ENCODE results near the gene LRMDA. TPM values are rescaled to one million over a fixed set of nuclear protein-coding genes. Genes with fewer than 3 reads are reported as not detected.

The LRMDA gene
- total RNA-seq, 1 experiment from 2014 or later: 1.2 TPM

DNA sequence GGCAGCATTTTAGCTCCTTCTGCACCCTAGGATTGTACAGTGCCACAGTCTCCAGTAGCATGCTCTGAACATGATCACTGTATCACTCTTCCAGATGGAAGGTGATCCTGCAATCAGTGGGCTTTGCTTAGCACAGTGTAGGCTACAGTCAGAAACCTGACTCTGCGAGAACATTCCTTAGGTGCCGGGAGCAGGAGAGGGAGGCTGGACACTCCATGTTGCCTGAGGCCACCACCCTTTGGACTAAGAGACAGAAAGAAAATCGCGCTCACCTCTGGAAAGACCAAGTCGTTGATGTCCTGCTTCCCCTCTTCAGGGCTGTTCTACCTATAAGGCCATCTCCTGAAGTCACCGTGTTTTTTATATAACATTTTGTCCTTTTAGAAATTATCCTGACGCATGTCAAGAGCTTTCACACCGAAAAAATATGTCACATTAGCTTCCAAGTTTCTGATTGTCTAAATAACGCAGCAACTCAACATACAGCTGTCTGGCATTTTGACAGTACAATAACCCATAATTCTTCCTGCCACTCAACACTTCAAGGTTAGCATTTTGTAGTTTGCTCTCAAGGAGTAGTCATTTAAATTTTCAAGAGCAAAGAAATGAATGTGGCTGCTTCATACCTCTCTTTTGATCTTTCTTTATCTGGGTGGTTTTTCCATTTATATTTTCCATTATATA, 563.1 kb downstream of the LRMDA start:
- Histone ChIP-seq H3K9me2 (replicated peaks; ENCODE audit: low read length) (0 out of 2 replicates have a peak, but pooled peaks cover 4% of the 10 kb centered on the region), H2AFZ (ENCODE audit: low read length) (no peak overlapping the region), H3K4me1 (ENCODE audit: insufficient read depth, low read length) (no peaks in the 10 kb centered on the region), H3K9ac (ENCODE audit: low read length) (no peak overlapping the region), H3K4me3 (ENCODE audit: low read length) (no peak overlapping the region), H4K20me1 (ENCODE audit: low read length) (no peaks in the 10 kb centered on the region), H3K27ac (ENCODE audit: low read length) (no peak overlapping the region), H3K79me2 (ENCODE audit: low read length) (no peaks in the 10 kb centered on the region), H3K9me3 (ENCODE audit: low read length) (no peaks in the 10 kb centered on the region), H3K4me2 (ENCODE audit: low read length) (no peak overlapping the region), H3F3A (ENCODE audit: low read length, unreplicated experiment) (no peaks in the 10 kb centered on the region), H3K36me3 (ENCODE audit: low read depth, low read length) (no peaks in the 10 kb centered on the region), H3K27me3 (ENCODE audit: low read length) (peaks cover 74% of the 10 kb centered on the region)
- intact Hi-C loops (cut with micrococcal nuclease): no loop called here
- CTCF ChIA-PET: no interaction called here
- POLR2A ChIA-PET (ENCODE audit: unreplicated experiment): interaction anchor here (0.5 kb wide), 1 partner anchor 376 kb away, joined by 10 read pairs; no protein-coding TSS in a partner anchor
- ATAC-seq: no peak
- no TSS peak for BruUV-seq (replicated peaks)
- DNase-seq: no peak
- TF ChIP-seq EZH2 (IDR thresholded peaks at IDR 0.05; ENCODE audit: low read length, unreplicated experiment): no peak
- 0 out of 2 replicates have a peak, but pooled peaks have one; percentile 13 for TF ChIP-seq EZH2phosphoT487 (IDR thresholded peaks at IDR 0.05; ENCODE audit: borderline replicate concordance, low read length)

DNA sequence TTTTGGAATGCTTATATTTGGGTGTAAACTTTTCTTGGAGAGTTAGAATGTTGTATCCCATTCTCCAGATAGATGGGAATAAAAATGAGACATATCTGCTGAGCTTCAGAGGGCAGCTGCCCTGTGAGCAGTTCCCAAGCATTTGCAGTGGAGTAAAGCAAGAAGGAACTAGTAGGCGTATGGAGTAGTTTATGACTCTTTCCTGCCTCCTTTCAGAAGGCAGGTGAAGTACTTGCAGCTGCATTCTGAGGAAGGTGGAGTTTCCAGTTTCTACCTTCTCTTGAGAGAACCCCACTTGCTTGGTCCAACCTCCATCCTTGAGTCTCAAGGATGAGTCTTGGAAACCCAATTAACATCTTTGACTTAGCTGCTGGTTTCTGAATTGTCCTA, 563.6 kb downstream of the LRMDA start:
- CTCF ChIA-PET: no interaction called here
- Histone ChIP-seq H3K4me1 (ENCODE audit: insufficient read depth, low read length) (no peaks in the 10 kb centered on the region), H3K4me2 (ENCODE audit: low read length) (no peak overlapping the region), H3F3A (ENCODE audit: low read length, unreplicated experiment) (no peaks in the 10 kb centered on the region), H3K4me3 (ENCODE audit: low read length) (no peak overlapping the region), H2AFZ (ENCODE audit: low read length) (no peak overlapping the region), H3K9ac (ENCODE audit: low read length) (no peak overlapping the region), H3K27ac (ENCODE audit: low read length) (no peak overlapping the region), H3K36me3 (ENCODE audit: low read depth, low read length) (no peaks in the 10 kb centered on the region), H4K20me1 (ENCODE audit: low read length) (no peaks in the 10 kb centered on the region), H3K9me2 (replicated peaks; ENCODE audit: low read length) (0 out of 2 replicates have a peak, but pooled peaks cover 4% of the 10 kb centered on the region), H3K79me2 (ENCODE audit: low read length) (no peaks in the 10 kb centered on the region), H3K9me3 (ENCODE audit: low read length) (no peaks in the 10 kb centered on the region), H3K27me3 (ENCODE audit: low read length) (peaks cover 79% of the 10 kb centered on the region)
- DNase-seq (no peak), ATAC-seq (no peak)
- no TSS peak for BruUV-seq (replicated peaks)
- POLR2A ChIA-PET (ENCODE audit: unreplicated experiment): interaction anchor here (0.5 kb wide), 1 partner anchor 377 kb away, joined by 10 read pairs; no protein-coding TSS in a partner anchor
- intact Hi-C loops (cut with micrococcal nuclease): no loop called here
- TF ChIP-seq EZH2phosphoT487 (IDR thresholded peaks at IDR 0.05; ENCODE audit: borderline replicate concordance, low read length): no peak
- no peak for TF ChIP-seq EZH2 (IDR thresholded peaks at IDR 0.05; ENCODE audit: low read length, unreplicated experiment)
- TF ChIP-seq, protein P1, sequence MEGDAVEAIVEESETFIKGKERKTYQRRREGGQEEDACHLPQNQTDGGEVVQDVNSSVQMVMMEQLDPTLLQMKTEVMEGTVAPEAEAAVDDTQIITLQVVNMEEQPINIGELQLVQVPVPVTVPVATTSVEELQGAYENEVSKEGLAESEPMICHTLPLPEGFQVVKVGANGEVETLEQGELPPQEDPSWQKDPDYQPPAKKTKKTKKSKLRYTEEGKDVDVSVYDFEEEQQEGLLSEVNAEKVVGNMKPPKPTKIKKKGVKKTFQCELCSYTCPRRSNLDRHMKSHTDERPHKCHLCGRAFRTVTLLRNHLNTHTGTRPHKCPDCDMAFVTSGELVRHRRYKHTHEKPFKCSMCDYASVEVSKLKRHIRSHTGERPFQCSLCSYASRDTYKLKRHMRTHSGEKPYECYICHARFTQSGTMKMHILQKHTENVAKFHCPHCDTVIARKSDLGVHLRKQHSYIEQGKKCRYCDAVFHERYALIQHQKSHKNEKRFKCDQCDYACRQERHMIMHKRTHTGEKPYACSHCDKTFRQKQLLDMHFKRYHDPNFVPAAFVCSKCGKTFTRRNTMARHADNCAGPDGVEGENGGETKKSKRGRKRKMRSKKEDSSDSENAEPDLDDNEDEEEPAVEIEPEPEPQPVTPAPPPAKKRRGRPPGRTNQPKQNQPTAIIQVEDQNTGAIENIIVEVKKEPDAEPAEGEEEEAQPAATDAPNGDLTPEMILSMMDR (conservative IDR thresholded peaks at IDR 0.05; ENCODE audit: low read depth, low read length): no peak

DNA sequence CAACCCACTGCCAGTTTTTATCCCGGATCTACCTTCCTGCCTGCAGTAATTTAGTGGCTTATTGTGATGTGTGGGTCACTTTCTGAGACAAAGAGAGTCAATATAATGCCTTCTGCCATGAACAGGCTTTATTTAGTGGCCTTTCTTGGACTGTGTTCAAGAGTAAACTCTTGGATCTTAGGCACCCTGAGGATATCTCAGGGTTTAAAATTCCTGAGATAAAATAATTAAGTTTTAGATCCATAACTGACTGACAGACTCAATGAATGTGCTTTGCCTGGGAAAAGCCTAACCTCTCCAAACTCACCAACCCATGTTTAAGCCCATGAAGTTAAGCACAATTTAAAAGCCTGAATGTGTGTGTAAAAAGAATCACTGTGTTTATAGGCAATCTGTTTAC, 564.3 kb downstream of the LRMDA start:
- POLR2A ChIA-PET (ENCODE audit: unreplicated experiment): no interaction called here
- H3K79me2 ChIP-seq (ENCODE audit: low read length): no peaks in the 10 kb centered on the region
- TF ChIP-seq, protein P1 (conservative IDR thresholded peaks at IDR 0.05; ENCODE audit: low read depth, low read length): no peak
- no peak for TF ChIP-seq EZH2 (IDR thresholded peaks at IDR 0.05; ENCODE audit: low read length, unreplicated experiment)
- no peak for TF ChIP-seq EZH2phosphoT487 (IDR thresholded peaks at IDR 0.05; ENCODE audit: borderline replicate concordance, low read length)
- no peaks in the 10 kb centered on the region for H3K4me1 ChIP-seq (ENCODE audit: insufficient read depth, low read length)
- no peaks in the 10 kb centered on the region for H4K20me1 ChIP-seq (ENCODE audit: low read length)
- H3K4me3 ChIP-seq (ENCODE audit: low read length): no peak overlapping the region
- no peak for ATAC-seq
- no peak overlapping the region for H3K4me2 ChIP-seq (ENCODE audit: low read length)
- CTCF ChIA-PET: no interaction called here
- no peak overlapping the region for H2AFZ ChIP-seq (ENCODE audit: low read length)
- no peak for DNase-seq
- BruUV-seq (replicated peaks): no TSS peak
- no peak overlapping the region for H3K27ac ChIP-seq (ENCODE audit: low read length)
- H3K9me3 ChIP-seq (ENCODE audit: low read length): no peaks in the 10 kb centered on the region
- no peak overlapping the region for H3K9ac ChIP-seq (ENCODE audit: low read length)
- intact Hi-C loops (cut with micrococcal nuclease): no loop called here
- H3K36me3 ChIP-seq (ENCODE audit: low read depth, low read length): no peaks in the 10 kb centered on the region
- H3F3A ChIP-seq (ENCODE audit: low read length, unreplicated experiment): no peaks in the 10 kb centered on the region
- H3K9me2 ChIP-seq (replicated peaks; ENCODE audit: low read length): 0 out of 2 replicates have a peak, but pooled peaks cover 4% of the 10 kb centered on the region
- peaks cover 86% of the 10 kb centered on the region for H3K27me3 ChIP-seq (ENCODE audit: low read length)
